Epithelial cell of prostate (primary cell): Measurements from ENCODE around the gene TAGLN2.

Experiments
- DNase-seq: peaks from one replicate; pipeline ENCODE4 v3.0.0-alpha.2; 2011; ENCODE audit warnings: low read depth, low spot score
- H3K27ac ChIP-seq: fragments of 450-650 bp; 2 replicates; pipeline ENCODE4 v1.5.1; 2017; ENCODE audit warnings: mild to moderate bottlenecking

The TAGLN2 gene

DNA sequence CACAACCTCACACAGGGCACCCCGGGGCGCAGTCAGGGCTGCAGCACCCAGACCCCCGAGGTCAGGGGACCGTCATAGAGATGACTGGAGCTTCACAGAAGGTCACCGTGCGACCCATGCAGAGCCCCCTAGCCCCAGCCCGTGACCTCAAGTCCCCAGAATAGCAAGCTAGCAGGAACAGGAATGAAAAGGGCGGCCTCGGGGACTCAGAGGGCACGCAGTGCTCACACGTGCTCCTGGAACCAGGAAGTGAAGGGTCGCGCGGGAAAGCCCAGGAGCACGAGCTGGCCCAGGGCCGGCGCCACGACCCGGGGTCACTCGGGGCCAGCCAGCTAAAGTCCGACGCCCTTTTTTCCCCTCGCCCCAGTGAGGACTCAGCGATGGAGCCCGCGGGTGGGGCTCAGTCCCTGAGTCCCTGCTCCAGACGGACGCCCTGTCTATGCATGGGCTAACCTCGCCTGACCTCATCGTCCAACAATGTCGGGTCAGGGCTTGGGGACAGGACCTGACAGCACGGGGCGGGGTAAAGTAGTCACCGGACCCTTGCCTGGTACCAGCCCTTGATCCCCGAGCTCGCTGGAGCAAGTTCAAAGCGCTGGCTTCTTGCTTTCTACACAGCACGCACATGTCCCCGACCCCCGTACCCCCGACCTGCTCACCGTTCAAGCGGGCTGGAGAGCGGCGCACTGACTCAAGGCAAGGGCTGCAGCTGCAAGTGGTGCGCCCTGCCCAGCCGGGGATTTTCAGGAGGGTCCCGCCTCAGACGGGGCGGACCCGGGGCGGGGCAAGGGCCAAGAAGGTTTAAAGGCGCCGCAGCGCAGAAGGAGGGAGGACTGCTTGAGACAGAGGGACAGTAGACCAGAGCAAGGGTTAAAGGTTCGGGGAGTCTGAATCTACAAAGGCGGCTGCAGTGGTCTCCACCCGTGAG lies at the start of gene TAGLN2:
Gene TAGLN2, minus strand, starts transcription at position 717 of the 928 bp plus-strand sequence. CDS start 4,998 bp downstream, outside the sequence.
- H3K27ac ChIP-seq: peak within 1 kb of the TSS; percentile 99
- DNase-seq: no peak

DNA sequence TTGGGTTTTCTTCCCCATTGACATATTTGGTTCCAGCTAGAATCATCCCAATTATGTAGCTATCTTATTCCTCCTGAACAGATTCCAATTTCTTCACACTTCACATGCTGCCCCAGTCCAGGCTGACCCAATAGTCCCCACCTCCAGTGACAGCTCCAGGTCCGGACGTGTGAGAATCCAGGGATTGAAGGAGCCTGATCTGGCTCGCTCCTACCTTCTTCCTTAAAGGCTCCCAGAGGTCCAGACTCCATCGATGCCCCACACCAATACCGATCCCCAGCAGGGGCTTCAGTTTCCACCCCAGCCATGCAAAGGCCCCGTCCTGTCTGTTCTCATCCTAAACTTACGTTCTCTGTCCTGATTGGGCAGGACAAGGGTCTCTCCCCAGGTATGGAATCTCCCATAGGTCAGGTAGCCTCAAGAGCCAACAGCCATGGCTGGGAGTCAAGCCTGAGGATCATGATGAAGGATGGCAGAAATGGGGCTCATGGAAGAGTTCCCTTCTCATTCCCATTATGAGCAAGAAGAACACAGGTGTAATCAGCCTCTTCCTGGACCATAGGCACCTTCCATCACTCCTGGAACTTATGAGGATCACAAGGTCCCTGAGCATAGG lies 49.2 kb upstream of the TAGLN2 start:
- DNase-seq: no peak
- H3K27ac ChIP-seq: no peak overlapping the region

DNA sequence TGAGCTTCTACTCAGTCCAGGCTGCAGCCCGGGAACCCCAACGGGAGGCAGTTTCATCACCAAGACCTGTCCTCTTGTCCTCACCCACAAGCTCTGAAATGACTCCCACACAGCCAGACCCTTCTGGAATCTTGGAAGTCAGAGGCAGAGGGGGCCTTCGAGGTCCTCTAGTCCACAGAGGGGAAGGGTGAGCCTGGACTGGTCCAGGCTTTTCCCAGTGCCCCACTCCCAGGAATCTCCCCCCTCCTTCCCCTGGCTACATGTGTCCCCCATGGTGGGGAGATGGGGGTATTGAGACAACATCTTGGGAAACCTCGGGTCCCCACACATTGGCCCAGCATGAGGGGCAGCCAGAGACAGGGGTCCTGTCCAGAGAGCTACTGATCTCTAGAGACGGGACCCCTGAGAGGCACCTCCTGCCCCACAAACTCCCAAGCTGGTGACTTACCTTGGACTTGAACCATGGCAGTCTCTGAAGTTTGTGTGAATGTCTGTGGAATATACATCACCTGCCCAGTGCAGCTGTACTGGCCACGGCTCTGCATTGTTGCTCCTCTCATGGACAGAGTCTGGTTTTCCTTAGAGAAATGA lies 48.1 kb upstream of the TAGLN2 start:
- DNase-seq: no peak
- no peak overlapping the region for H3K27ac ChIP-seq

DNA sequence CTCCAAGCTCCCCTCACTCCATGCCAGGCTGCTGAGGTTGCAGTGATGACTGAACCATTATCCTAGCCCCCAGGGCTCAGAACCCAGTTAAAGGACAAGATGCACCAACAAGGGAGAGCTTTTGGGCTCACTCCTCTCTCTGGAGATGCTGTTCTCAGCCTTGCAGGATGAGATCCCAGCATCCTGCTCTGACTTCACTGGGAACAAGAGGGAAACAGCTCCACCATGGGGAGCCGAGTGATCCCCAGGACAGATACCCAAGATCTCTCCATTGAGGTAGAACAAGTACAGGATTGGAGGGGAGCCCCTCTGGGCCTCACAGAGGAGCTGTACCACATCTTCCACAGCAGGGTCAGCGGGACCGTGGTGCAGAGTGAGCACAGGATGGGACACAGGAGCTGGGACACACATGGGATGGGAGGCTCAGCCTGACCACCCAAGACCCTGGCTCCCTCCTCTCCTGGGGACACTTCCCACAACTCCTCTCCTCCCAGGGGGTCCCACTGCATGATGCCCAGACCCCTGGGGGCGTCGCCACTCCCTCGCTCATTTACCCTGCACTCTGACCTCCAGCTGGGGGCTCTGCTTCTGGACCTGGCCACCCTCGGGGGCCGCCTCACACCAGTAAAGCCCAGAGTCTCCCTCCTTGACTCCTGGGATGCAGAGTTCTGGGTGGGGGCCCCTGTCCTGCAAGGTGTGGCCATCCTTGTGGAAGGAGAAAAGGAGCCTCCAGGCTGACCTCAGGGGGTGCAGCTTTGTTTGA lies 47.3 kb upstream of the TAGLN2 start:
- H3K27ac ChIP-seq: no peak overlapping the region
- no peak for DNase-seq

DNA sequence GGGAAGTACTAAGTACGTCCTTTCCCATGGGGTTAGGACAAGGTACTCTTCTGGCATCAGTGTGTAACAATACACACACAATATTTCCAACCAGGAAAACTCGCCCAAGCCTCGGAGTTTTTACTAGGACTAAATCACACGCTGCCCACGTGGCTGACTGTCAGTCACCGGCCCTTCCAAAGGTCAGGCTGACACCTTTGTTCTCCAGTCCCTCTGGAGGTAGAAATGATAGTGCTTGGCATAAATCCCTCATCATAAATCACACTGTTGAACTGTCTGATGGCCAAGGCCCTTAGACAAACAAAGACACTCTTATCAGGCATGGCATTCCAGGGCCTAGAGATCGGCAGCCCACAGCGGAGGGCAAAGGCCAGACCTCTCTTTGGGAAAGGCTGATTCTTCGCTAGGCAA lies 45.6 kb upstream of the TAGLN2 start:
- no peak for DNase-seq
- H3K27ac ChIP-seq: no peak overlapping the region

DNA sequence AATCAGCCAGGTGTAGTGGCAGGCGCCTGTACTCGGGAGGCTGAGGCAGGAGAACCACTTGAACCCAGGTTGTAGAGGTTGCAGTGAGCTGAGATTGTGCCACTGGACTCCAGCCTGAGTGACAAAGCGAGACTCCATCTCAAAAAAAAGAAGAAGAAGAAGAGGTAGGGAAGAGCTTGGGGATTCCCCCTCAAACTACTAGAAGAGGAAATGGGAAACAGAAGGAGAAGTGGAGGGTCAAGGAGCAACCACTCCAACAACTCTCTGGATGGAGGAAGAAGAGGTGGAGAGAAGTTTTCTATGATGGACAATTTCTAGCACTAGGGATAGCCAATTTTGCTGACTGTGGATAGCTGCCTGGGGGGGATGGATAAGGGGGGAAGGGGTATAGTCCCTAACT lies 43.6 kb upstream of the TAGLN2 start:
- no peak for DNase-seq
- H3K27ac ChIP-seq: no peak overlapping the region

DNA sequence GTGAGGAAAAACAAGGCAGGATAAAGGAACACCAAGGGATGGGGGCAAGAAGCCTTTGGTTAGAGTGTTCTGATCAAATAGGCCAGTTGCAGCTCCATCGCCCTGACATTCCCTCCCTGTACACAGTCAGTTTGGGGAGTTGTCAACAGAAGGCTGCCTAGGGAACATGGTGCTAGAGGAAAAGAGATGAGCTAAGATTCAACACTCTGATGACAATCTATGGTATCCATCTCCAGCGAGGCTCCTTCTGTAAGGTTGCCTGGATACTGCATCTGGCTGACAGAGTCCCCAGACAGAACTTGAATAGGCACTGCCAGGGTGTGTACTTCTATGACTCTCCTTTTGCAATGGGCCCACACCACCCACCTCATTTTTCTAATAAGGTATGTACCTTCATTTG lies 40.0 kb upstream of the TAGLN2 start:
- H3K27ac ChIP-seq: no peak overlapping the region
- no peak for DNase-seq

DNA sequence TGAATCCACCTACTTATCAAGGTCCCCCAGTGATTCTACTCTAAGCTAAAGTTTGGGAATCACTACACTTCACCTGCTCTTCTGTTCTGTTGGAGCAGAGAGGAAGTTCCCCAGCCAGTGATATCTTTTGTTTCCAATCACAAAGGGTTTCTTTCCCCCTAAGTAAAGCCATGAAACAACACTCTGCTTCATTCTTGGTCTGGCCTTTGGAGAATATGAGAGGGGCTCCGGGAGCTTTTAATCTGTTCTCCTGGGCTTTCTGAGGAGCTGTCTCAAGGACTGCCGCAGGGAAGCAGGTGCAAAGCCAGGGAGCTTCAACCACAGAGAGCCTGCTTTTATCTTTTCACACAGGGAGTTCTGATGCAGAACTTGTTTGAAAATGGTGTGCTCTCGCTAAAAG lies 38.8 kb upstream of the TAGLN2 start:
- DNase-seq: no peak
- H3K27ac ChIP-seq: no peak overlapping the region

DNA sequence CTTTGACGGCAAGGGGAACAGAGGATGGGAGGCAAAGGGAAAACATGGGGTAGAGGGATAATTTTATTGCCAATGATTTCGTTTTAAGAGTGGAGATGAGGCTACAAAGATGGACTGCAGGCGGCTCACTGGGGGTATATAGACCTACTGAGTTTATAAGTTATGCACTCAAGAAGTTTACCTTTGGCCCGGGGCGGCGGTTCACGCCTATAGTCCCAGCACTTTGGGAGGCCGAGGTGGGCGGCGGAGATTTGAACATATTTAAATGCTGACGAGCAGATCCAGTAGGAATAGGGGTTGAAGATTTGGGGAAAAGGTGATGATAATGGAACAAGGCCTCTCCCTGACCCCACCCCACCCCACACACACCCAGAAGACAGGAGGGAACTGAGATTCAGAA lies 36.9 kb upstream of the TAGLN2 start:
- H3K27ac ChIP-seq: peak overlapping the region; percentile 98
- DNase-seq: no peak

DNA sequence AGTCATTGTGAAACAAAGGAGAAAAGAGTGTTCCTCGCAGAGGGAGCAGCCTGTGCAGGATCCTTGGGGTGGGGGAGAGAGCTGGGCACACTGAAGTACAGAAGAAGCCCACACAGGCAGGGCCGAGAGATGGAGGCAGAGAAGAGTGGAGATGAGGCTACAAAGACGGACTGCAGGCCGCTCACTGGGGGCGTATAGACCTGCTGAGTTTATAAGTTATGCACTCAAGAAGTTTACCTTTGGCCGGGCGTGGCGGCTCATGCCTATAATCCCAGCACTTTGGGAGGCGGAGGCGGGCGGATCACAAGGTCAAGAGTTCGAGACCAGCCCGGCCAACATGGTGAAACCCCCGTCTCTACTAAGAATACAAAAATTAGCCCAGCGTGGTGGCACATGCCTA lies 36.3 kb upstream of the TAGLN2 start:
- peak overlapping the region; percentile 98 for H3K27ac ChIP-seq
- DNase-seq: no peak

DNA sequence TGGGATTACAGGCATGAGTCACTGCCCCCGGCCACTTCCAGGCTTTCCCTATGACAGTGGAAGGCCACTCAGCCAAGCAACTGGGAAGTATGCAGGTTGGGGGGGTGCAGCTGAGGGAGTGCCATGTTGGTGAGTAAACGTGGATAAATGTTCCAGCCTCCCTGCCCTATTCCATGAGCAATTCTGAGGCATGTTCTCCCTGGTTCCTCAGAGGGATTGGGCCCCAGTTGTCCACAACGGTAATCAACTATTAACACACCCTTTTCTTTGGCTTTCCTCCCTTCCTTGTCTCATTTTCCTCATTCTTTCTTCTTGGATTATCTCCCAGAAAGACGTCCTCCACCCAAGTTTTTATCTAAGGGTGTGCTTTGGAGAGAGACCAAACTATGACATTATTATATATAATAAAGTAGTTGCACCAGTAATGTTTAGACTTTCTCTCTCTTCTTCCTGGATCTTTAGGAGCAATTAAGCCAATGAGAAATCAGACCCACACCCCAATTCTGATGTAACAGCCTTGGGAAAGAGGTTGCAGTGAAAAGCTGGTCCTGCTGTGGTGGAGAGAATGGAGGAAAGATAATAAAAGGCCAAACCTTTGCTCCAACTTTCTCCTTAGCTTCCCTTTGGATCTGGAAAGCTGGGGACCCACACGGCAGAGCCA lies 35.5 kb upstream of the TAGLN2 start:
- DNase-seq: peak; percentile 86
- peak overlapping the region; percentile 98 for H3K27ac ChIP-seq

DNA sequence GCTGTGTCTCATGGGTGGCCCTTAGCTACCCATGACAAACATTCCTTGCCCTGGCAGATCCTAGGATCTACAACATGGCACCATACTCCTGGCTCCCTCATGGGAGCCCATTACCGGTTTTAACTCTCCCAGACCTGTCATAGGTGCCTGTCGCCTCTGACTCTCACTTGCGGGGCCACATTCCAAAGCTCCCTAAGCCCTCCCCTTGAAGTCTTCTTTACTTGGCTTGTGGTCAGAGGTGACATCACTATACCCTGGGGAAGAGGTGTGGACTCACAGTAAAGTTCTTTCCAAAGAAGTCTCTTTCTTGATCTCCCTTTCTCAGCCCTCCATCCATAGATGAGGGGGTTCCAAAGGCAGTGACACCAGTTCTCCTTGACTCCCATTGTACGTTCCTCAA lies 34.1 kb upstream of the TAGLN2 start:
- H3K27ac ChIP-seq: peak overlapping the region; percentile 98
- DNase-seq: peak; percentile 70

DNA sequence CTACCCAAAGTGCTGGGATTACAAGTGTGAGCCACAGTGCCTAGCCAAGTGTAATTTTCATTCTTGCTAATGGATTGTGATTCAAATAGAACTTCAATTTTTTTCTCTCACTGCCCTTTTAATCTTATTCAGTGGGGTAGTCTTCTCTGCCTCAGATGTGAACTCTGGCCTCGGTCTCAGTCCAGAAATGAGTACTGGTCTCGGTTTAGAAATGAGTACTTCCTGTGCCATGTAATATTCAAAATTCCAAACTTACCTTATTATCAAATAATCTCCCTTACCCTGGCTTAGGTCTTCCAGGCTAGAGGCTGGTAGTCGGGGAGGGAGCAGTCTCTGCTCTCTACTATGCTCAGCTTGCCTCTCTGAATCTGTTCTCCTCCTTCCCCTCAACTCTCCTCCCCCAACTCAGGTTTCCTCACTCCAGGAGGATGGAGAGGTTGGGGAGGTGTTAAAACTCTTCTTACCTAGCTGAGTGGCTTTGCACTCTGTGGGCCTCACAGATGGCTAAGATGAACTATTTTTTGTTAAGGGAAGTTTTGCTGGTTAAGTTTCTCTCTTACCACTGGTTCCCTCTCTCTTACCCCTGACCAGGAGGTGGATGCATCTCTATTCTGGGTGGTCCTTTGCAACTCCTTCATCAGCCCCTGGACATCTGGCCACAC lies 33.5 kb upstream of the TAGLN2 start:
- DNase-seq: no peak
- peak overlapping the region; percentile 98 for H3K27ac ChIP-seq

DNA sequence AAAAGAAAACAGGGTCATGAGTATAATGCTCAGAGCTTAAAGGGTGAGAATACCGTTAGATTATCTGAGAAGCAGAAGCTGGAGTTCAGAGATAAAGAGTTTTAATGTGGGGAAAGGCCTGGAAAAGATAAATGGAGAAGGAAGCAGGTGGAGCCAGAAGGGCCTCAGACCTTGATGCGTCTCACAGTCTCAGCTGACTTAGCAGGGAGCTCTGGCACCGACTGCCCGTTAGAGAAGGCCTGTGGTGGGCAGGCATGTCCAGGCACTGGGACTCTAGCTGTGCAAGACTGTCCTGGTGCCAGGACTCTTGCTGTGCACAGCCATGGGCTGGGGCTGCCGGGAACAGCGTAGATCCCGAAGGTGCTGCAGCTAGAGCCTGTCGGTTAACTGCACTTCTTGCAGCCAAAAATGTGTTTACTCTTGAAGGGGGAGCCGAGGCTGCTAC lies 32.5 kb upstream of the TAGLN2 start:
- no peak for DNase-seq
- H3K27ac ChIP-seq: peak overlapping the region; percentile 98

DNA sequence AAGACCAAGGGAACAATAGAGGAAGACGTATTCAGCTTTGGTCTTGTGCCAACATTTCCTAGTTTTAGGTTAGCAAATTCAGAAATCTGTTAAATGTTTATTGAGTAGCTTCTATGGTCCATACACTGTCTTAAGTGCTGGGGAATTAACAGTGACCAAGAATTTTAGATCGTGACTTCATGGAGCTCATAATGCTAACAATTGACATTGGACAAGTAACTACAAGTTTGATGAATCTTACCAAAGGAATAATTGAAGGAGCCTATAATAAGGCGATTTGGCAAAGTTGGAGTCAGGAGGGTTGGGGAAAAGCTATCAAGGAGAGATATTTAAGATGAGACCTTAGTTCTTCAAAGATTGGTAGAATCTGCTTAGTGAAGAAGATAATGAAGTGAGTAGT lies 30.1 kb upstream of the TAGLN2 start:
- H3K27ac ChIP-seq: peak overlapping the region; percentile 81
- no peak for DNase-seq

DNA sequence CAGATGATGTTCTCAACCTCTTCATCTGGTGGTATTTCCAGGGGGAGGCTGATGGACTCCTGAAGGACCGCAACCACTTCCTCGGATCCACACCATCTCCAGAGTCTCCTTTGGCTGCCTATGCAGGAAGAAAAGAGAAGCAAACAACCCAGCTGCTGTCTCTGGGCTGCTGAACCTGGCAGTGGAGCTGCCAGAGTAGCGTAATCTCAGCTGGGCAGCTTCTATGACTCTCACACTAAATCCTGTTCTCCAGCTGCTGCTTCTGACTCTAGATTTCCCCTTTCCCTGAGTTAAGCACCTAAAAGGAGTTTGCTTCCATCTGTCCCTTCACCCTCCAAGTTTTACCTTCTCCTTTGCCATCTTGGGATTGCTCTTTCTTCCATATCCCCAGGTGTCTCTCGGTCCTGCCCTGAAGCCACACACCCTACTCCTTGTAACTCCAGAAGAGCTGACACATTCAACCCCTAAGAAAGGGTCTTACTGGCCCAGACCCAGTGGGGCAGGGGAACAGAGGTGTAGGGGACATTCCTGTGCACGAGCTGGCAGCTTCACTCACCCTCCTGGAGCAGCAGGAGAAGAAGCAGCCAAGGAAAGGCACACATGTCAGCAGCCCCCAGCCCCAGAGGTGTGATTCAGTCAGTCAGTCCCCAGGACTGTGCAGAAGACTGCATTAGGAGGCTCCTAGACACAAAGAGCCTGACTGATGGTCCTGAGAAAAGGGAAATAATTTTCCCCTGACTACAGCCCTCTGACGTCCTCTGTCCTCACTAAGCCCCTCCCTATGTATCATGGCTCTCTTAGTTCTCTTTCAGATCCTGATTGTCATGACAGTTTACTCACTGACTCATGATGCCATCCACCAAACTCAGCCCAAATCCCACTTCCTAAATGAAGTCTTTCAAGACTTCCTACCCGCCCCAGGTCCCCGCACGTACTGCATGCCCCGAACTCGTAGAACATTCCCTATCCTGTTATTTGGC lies 28.5 kb upstream of the TAGLN2 start, which contains the start of gene SLAMF9:
Gene SLAMF9, minus strand, starts transcription at position 702 of the 980 bp plus-strand sequence. Its CDS starts 100 bp downstream, at position 602.
- peak within 1 kb of the TSS; percentile 81 for H3K27ac ChIP-seq
- peak; percentile 48 for DNase-seq

DNA sequence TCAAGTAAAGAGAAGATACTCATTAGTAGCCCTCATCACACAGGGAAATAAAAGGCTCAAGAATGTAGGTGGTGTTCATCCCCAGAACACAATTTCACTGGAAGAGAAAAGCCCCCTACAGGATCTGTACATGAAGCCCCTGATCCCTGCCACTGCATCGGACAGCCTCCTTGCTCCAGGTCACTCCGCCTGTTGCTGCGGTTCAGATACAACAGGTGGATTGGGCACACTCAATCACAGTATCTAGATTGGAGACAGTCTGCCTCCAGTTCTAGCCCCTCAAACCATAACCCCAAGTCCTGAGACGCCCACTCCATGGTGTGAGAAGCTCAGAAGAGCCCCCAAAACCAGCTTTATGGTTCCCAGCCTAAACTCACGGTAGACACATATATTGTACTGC lies 27.6 kb upstream of the TAGLN2 start:
- peak overlapping the region; percentile 81 for H3K27ac ChIP-seq
- DNase-seq: no peak

DNA sequence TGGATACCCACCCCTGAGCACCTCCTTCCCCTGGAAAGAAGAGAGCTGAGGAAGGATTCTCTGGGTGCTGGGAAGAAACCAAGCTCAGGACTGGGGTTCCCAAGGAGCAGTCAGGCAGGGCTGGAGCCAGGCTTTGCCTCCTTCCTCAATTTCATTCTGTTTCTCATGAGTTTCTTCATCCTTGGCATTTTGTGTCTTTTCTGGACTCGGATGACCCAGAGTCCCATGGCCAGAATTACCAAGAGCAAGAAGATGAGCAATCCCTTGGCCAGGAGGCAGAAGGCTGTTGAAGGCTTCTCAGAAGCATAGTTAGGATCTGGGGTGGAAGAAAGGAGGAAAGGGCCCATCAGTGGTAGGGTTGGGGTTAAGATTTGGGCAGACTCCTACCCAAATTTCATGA lies 26.2 kb upstream of the TAGLN2 start:
- no peak overlapping the region for H3K27ac ChIP-seq
- DNase-seq: no peak
